ENCODE results near the gene CD44. TPM values are rescaled to one million over a fixed set of nuclear protein-coding genes. Genes with fewer than 3 reads are reported as not detected.

Gene CD44
- total and polyA plus RNA-seq, 8 donors = 332 to 693 (median 504) TPM

- DNase-seq (no peak), ATAC-seq (no peak)
- Histone ChIP-seq H3K27ac (peak overlapping the region; percentile 62 to 96), H3K9me3 (no peaks in the 10 kb centered on the region), H3K36me3 (peaks cover 0 to 26% of the 10 kb centered on the region in 2 donors), H3K4me1 (peaks cover 36 to 99% of the 10 kb centered on the region in 2 donors), H3K27me3 (no peaks in the 10 kb centered on the region), H3K4me3 (no peak overlapping the region)
- intact Hi-C loops (cut with DNase I) = no loop called here
- TF ChIP-seq, protein P1, sequence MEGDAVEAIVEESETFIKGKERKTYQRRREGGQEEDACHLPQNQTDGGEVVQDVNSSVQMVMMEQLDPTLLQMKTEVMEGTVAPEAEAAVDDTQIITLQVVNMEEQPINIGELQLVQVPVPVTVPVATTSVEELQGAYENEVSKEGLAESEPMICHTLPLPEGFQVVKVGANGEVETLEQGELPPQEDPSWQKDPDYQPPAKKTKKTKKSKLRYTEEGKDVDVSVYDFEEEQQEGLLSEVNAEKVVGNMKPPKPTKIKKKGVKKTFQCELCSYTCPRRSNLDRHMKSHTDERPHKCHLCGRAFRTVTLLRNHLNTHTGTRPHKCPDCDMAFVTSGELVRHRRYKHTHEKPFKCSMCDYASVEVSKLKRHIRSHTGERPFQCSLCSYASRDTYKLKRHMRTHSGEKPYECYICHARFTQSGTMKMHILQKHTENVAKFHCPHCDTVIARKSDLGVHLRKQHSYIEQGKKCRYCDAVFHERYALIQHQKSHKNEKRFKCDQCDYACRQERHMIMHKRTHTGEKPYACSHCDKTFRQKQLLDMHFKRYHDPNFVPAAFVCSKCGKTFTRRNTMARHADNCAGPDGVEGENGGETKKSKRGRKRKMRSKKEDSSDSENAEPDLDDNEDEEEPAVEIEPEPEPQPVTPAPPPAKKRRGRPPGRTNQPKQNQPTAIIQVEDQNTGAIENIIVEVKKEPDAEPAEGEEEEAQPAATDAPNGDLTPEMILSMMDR (IDR thresholded peaks at IDR 0.05) = no peak
These were observed 7.7 kb downstream of the CD44 start for GRCh38 chr11:35146711-35147110.

- TF ChIP-seq, protein P1 (IDR thresholded peaks at IDR 0.05) = no peak
- Histone ChIP-seq H3K4me1 (peaks cover 38 to 99% of the 10 kb centered on the region in 2 donors), H3K36me3 (peaks cover 0 to 31% of the 10 kb centered on the region in 2 donors), H3K27ac (peak overlapping the region; percentile 62 to 96), H3K4me3 (no peak overlapping the region), H3K27me3 (no peaks in the 10 kb centered on the region), H3K9me3 (no peaks in the 10 kb centered on the region)
- intact Hi-C loops (cut with DNase I) = no loop called here
- ATAC-seq = no peak
- no peak for DNase-seq
These were observed 8.3 kb downstream of the CD44 start for GRCh38 chr11:35147235-35147634.

DNA sequence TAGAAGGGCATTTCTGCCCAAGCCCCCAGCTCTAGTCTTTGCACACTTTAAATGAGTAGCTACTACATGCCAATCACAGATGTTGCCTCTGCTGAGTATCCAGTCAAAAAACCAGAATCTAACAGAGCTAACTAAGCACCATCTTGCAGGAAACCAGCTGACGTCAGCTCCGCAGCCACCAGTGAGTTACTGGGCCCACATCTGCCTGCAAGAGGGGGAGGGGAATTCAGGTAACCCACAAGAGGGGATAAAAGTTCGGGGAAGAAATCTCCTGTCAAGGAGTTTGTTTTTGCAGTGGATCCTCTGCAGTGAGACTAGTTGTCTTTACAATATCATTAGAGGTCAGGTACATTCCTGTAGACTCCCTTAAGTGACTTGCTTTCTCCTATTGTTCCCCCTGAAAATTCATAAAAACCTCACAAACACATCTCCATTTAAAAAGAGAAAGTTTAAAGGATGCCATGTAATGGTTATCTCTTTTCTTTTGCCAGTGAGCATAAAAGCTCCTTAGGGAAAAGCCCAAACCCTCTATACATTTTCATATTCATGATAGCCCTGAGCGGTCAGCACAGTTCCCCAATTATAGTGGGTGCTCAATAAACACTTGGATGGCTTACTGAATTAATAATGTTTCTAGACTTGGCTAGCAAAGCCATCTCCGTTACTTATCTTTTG is 9.3 kb downstream of the CD44 start:
- no peaks in the 10 kb centered on the region for H3K27me3 ChIP-seq
- peaks cover 0 to 39% of the 10 kb centered on the region in 2 donors for H3K36me3 ChIP-seq
- intact Hi-C loops (cut with DNase I) = no loop called here
- H3K9me3 ChIP-seq = no peaks in the 10 kb centered on the region
- H3K4me1 ChIP-seq = peaks cover 29 to 99% of the 10 kb centered on the region in 2 donors
- TF ChIP-seq, protein P1 (IDR thresholded peaks at IDR 0.05) = no peak
- peak overlapping the region in 1 of 2 donors; percentile 21 for H3K27ac ChIP-seq
- ATAC-seq (no peak), DNase-seq (no peak)
- H3K4me3 ChIP-seq = no peak overlapping the region

DNA sequence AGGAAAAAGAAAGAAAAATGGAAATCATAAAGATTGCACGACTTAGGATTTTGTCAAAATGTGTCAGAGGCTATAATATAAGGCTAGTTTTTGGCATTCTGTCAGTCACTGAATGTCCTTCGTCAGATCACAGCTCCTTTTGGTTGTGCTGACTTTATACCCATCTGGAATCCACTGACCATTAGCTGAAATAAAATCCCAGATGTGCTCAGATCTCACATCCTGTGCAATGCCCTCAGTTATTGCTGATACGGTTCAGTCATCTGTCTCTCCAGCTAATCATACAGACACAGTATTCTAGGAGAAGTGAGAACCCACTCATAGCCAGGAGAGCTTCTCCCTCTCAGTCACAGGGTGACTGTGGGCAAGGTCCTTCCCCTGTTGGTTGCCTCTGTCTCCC is 11.5 kb downstream of the CD44 start:
- Histone ChIP-seq H3K27ac (no peak overlapping the region), H3K36me3 (peaks cover 0 to 45% of the 10 kb centered on the region in 2 donors), H3K9me3 (no peaks in the 10 kb centered on the region), H3K4me3 (no peak overlapping the region), H3K27me3 (no peaks in the 10 kb centered on the region), H3K4me1 (peaks cover 20 to 96% of the 10 kb centered on the region in 2 donors)
- no peak for ATAC-seq
- DNase-seq = no peak
- intact Hi-C loops (cut with DNase I) = no loop called here
- TF ChIP-seq, protein P1 (IDR thresholded peaks at IDR 0.05) = no peak

GRCh38 chr11:35151241-35151640 is 12.3 kb downstream of the CD44 start:
- peaks cover 0 to 45% of the 10 kb centered on the region in 2 donors for H3K36me3 ChIP-seq
- intact Hi-C loops (cut with DNase I) = no loop called here
- H3K4me3 ChIP-seq = no peak overlapping the region
- DNase-seq (no peak), ATAC-seq (peak; percentile 38)
- H3K4me1 ChIP-seq = peaks cover 16 to 96% of the 10 kb centered on the region in 2 donors
- TF ChIP-seq, protein P1 (IDR thresholded peaks at IDR 0.05) = no peak
- H3K27ac ChIP-seq = peak overlapping the region in 1 of 2 donors; percentile 1
- no peaks in the 10 kb centered on the region for H3K9me3 ChIP-seq
- H3K27me3 ChIP-seq = no peaks in the 10 kb centered on the region

All from left lung (tissue), 10 donors.